DOHH2 (cell line): ENCODE results near the gene CWC22.

Source experiments
- EZH2phosphoT487 ChIP-seq: fragments of 200-600 bp; sonication (generic); IDR thresholded peaks from 2 replicates; pipeline ENCODE4 v1.6.1; 2017; ENCODE audit warnings: borderline replicate concordance, mild to moderate bottlenecking, antibody characterized with exemption, low read length, moderate library complexity, mixed read lengths
- TF ChIP-seq, protein P1 (sequence below): fragments of 200-600 bp; sonication (generic); IDR thresholded peaks from one replicate; pipeline ENCODE4 v1.5.1; 2014; ENCODE audit warnings: antibody characterized with exemption, mild to moderate bottlenecking, low read depth, low read length; ENCODE audit not compliant: poor library complexity, severe bottlenecking

GRCh38 chr2:180050246-180050645 is 43.1 kb upstream of the CWC22 start:
- TF ChIP-seq, protein P1, sequence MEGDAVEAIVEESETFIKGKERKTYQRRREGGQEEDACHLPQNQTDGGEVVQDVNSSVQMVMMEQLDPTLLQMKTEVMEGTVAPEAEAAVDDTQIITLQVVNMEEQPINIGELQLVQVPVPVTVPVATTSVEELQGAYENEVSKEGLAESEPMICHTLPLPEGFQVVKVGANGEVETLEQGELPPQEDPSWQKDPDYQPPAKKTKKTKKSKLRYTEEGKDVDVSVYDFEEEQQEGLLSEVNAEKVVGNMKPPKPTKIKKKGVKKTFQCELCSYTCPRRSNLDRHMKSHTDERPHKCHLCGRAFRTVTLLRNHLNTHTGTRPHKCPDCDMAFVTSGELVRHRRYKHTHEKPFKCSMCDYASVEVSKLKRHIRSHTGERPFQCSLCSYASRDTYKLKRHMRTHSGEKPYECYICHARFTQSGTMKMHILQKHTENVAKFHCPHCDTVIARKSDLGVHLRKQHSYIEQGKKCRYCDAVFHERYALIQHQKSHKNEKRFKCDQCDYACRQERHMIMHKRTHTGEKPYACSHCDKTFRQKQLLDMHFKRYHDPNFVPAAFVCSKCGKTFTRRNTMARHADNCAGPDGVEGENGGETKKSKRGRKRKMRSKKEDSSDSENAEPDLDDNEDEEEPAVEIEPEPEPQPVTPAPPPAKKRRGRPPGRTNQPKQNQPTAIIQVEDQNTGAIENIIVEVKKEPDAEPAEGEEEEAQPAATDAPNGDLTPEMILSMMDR, result no peak
- no peak for TF ChIP-seq EZH2phosphoT487
